Astrocyte of the cerebellum (primary cell): ENCODE data around the gene UBE2D1.

Experiments
- DNase-seq: peaks from one replicate; pipeline ENCODE4 v3.0.0-alpha.2; 2011; ENCODE audit warnings: low read depth
- H3K4me3 ChIP-seq: 2 replicates; pipeline ENCODE4 v1.5.1; 2011; ENCODE audit warnings: mild to moderate bottlenecking, low read depth, low read length, moderate library complexity
- in situ Hi-C: cut with HindIII; loops from 2 replicates; pipeline ENCODE4 v1.10.0; 2017; ENCODE audit warnings: low sequenced_read_pairs
- TF ChIP-seq, protein P1 (sequence below): IDR thresholded peaks from 2 replicates; pipeline ENCODE4 v1.5.1; 2012; ENCODE audit warnings: low read length, low read depth, moderate library complexity, mild to moderate bottlenecking; ENCODE audit errors: missing control alignments

Gene UBE2D1

DNA sequence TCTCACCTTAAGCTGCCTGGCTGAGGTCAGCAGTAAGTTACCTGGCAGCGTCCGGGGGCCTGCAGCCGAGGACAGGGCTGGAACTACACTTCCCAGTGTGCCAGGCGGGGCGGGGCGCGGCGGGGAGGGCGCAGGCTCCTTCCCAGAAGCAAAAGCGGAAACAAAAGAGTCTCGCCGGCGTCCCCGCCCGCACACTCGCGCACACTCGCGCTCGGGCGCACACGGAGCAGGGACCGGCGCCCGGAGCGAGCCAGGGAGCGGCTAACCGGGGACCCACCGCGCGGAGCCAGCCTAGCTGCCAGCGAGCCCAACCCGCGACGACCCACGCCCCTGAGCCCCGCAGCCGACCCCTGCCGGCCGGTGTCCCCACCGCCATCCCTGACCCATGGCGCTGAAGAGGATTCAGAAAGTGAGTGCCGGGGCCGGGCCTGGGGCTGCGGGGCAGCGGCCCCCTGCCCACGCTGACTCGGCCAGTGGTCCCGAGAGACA, at the start of gene UBE2D1:
Gene UBE2D1, plus strand, starts transcription at position 190 of the 489 bp plus-strand sequence. Its CDS starts 196 bp downstream, at position 386.
- TF ChIP-seq, protein P1, sequence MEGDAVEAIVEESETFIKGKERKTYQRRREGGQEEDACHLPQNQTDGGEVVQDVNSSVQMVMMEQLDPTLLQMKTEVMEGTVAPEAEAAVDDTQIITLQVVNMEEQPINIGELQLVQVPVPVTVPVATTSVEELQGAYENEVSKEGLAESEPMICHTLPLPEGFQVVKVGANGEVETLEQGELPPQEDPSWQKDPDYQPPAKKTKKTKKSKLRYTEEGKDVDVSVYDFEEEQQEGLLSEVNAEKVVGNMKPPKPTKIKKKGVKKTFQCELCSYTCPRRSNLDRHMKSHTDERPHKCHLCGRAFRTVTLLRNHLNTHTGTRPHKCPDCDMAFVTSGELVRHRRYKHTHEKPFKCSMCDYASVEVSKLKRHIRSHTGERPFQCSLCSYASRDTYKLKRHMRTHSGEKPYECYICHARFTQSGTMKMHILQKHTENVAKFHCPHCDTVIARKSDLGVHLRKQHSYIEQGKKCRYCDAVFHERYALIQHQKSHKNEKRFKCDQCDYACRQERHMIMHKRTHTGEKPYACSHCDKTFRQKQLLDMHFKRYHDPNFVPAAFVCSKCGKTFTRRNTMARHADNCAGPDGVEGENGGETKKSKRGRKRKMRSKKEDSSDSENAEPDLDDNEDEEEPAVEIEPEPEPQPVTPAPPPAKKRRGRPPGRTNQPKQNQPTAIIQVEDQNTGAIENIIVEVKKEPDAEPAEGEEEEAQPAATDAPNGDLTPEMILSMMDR: peak; percentile 34
- peak; percentile 8 for DNase-seq
- peak within 1 kb of the TSS; percentile 88 for H3K4me3 ChIP-seq
- in situ Hi-C loops: no loop called here

DNA sequence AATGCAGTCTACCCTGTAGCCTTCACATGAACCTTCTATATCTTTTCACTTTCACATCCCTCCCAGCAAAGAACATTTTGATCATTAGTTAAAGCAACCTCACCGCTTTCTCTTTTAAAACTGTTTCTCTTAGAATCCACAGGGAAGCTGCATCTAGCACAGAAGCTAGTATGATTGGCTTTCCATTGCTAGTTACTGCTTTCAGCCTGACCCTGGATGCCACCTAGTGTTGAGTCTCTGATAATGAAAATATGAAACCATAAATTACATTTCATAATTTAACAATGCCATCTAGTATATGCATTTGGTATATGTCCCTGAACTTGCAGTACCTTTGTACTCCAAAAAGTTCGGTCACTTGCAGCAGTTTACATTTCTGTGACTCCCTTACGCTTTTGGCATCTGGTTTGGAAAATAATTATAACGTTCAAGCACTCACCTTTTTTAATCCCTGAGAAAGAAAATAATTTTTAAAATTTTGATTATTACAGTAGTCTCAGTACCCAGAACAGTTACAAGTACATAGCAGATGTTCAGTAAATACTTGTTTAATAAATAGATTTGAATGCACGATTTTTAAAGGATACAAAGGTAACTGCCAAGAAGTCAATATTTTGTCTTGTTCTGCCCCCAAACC, 43.1 kb upstream of the UBE2D1 start:
- in situ Hi-C loops: no loop called here
- H3K4me3 ChIP-seq: no peak overlapping the region
- TF ChIP-seq, protein P1: peak; percentile 67
- peak; percentile 53 for DNase-seq

DNA sequence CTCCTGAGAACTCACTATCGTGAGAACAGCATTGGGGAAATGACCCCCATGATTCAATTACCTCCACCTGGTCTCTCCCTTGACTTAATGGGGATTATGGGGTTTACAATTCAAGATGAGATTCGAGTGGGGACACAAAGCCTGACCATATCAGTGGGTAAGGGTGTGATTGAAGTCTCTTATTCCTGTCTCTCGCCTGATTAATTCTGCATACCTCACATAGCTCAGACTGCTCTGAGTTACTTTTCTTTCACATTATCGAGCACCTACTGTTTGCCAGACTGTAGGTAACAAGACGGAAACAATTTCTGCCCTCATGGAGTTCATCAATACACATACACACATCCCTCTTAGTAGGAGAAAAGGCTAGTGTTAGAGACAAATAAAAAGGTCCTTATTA, 40.8 kb upstream of the UBE2D1 start:
- no peak overlapping the region for H3K4me3 ChIP-seq
- DNase-seq: no peak
- TF ChIP-seq, protein P1: no peak
- in situ Hi-C loops: no loop called here

DNA sequence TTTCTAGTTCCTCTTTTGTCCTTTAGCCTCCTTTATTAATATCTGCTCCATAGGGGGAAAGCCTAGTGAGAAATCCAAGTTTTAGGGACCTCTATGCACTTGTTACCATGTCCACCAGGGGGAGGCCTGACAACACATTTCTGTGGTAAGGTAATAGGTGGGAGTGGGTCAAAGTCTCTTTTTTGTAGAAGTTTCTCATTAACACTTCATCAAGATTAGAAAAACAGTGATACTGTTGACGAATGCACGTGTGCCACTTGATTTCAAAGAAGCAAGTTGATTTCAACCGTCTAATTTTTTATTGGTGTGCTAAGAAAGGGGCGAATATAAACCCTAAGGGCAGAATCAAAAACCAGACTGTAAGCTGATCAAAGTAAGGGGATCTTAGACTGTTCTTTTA, 35.2 kb upstream of the UBE2D1 start:
- peak; percentile 42 for DNase-seq

DNA sequence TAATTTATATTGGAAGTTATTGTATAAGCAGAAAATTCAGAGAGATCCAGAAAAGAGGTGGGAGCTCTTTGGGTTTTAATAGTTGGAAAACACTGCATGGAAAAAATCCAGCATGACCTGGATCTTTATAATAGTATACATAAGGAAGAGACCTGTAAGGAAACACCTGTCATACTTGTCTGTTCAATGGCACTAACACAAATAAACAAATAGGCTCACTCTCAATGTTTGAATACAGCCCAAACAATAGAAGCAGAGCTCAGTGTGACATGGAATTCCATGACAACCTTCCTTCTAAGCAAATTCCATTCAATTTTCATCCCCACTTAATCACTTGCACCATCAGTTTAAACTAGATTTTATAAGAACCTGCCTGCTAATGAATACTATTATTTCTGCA, 34.1 kb upstream of the UBE2D1 start:
- TF ChIP-seq, protein P1: no peak
- in situ Hi-C loops: loop anchor here (5.0 kb wide), 2 partner anchors 47 to 123 kb away; no protein-coding TSS in a partner anchor
- no peak for DNase-seq
- no peak overlapping the region for H3K4me3 ChIP-seq

More for the DNA sequence above, 35.2 kb upstream of the UBE2D1 start:
- in situ Hi-C loops: no loop called here
- TF ChIP-seq, protein P1: peak; percentile 91
- no peak overlapping the region for H3K4me3 ChIP-seq

DNA sequence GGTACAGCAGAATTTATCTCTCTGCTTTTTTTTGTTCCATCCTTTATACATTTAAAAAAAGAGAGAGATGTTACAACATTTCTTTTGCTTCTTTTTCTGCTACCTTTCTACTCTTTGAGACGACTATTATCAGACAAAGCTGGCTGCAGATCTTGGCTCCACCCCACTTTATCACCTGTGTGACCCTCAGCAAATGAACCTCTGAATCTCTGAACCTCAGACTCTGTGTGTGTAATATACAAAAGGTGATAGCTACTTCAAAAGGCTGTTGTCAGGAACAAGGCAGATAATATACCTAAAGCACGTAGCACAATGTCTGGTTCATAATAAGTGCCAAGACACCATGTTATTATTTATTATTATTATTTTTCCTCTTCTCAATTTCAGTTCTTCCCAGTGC, 32.6 kb upstream of the UBE2D1 start:
- TF ChIP-seq, protein P1: no peak
- DNase-seq: no peak
- in situ Hi-C loops: loop anchor here (5.0 kb wide), 2 partner anchors 45 to 125 kb away; no protein-coding TSS in a partner anchor
- H3K4me3 ChIP-seq: no peak overlapping the region
